Neural cell (in vitro differentiated cells): ENCODE results near the gene MLPH. TPM values are rescaled to one million over a fixed set of nuclear protein-coding genes. Genes with fewer than 3 reads are reported as not detected.

Experiments
- H2AFZ ChIP-seq: fragments of 200-600, 300-800 bp; sonication (generic), shearing (Covaris generic); 2 replicates; pipeline ENCODE4 v1.6.0; 2014; ENCODE audit warnings: low read depth, mild to moderate bottlenecking, antibody characterized with exemption, low read length, moderate library complexity
- H3F3A ChIP-seq: fragments of 200-600 bp; shearing (Covaris generic); 2 replicates; pipeline ENCODE4 v1.6.1; 2016; ENCODE audit warnings: mild to moderate bottlenecking, moderate library complexity, mixed read lengths, antibody characterized with exemption, low read length; ENCODE audit not compliant: insufficient read depth, poor library complexity, severe bottlenecking
- H3K27ac ChIP-seq: fragments of 200-600, 300-800 bp; sonication (generic), shearing (Covaris generic); 2 replicates; pipeline ENCODE4 v1.5.1; 2014; ENCODE audit warnings: mild to moderate bottlenecking, low read length, moderate library complexity
- H3K27me3 ChIP-seq: fragments of 300-800, 200-600 bp; sonication (generic), shearing (Covaris generic); 2 replicates; pipeline ENCODE4 v1.6.0; 2014; ENCODE audit warnings: mild to moderate bottlenecking, low read depth, low read length, moderate library complexity; ENCODE audit not compliant: insufficient read depth
- H3K36me3 ChIP-seq: fragments of 300-800, 200-600 bp; sonication (generic), shearing (Covaris generic); 2 replicates; pipeline ENCODE4 v1.5.1; 2014; ENCODE audit warnings: mild to moderate bottlenecking, antibody characterized with exemption, low read length, moderate library complexity; ENCODE audit not compliant: insufficient read depth
- H3K4me2 ChIP-seq: fragments of 300-800, 200-600 bp; sonication (generic), shearing (Covaris generic); 2 replicates; pipeline ENCODE4 v1.6.0; 2014; ENCODE audit warnings: mild to moderate bottlenecking, low read length
- H3K4me3 ChIP-seq: fragments of 300-800, 200-600 bp; sonication (generic), shearing (Covaris generic); 2 replicates; pipeline ENCODE4 v1.5.1; 2014; ENCODE audit warnings: mild to moderate bottlenecking, low read length, moderate library complexity
- H3K79me2 ChIP-seq: fragments of 200-600 bp; shearing (Covaris generic); replicated peaks from 2 replicates; pipeline ENCODE4 v1.6.0; 2014; ENCODE audit warnings: mild to moderate bottlenecking, low read length, moderate library complexity; ENCODE audit not compliant: insufficient read depth
- H3K9ac ChIP-seq: fragments of 300-800, 200-600 bp; sonication (generic), shearing (Covaris generic); 2 replicates; pipeline ENCODE4 v1.6.1; 2016; ENCODE audit warnings: mild to moderate bottlenecking, low read length, mixed read lengths
- H3K9me2 ChIP-seq: fragments of 200-600 bp; shearing (Covaris generic); 2 replicates; pipeline ENCODE4 v1.6.1; 2016; ENCODE audit warnings: mild to moderate bottlenecking, low read length, mixed read lengths; ENCODE audit not compliant: insufficient read depth
- H3K9me3 ChIP-seq: fragments of 200-600, 300-800 bp; sonication (generic), shearing (Covaris generic); 2 replicates; pipeline ENCODE4 v1.6.1; 2016; ENCODE audit warnings: mild to moderate bottlenecking, mixed run types, low read length, moderate library complexity, mixed read lengths
- H4K20me1 ChIP-seq: fragments of 200-600 bp; shearing (Covaris generic); 2 replicates; pipeline ENCODE4 v1.6.1; 2016; ENCODE audit warnings: mild to moderate bottlenecking, mixed run types; ENCODE audit not compliant: insufficient read depth
- CTCF ChIP-seq: fragments of 450-650 bp; IDR thresholded peaks from 2 replicates; pipeline ENCODE4 v1.5.1; 2014; ENCODE audit warnings: antibody characterized with exemption, mild to moderate bottlenecking, moderate library complexity; ENCODE audit not compliant: poor library complexity, severe bottlenecking
- EP300 ChIP-seq: fragments of 450-650 bp; conservative IDR thresholded peaks from 2 replicates; pipeline ENCODE4 v1.6.1; 2014; ENCODE audit warnings: antibody characterized with exemption, mild to moderate bottlenecking, moderate library complexity; ENCODE audit not compliant: poor library complexity, severe bottlenecking
- EZH2 ChIP-seq: fragments of 200-600, 300-800 bp; shearing (Covaris generic), sonication (generic); IDR thresholded peaks from 2 replicates; pipeline ENCODE4 v1.6.1; 2014; ENCODE audit warnings: antibody characterized with exemption, low read length, borderline replicate concordance, mild to moderate bottlenecking; ENCODE audit not compliant: insufficient read depth, poor library complexity, severe bottlenecking
- MXI1 ChIP-seq: fragments of 450-650 bp; conservative IDR thresholded peaks from 2 replicates; pipeline ENCODE4 v1.6.1; 2014; ENCODE audit warnings: antibody characterized with exemption, mild to moderate bottlenecking; ENCODE audit not compliant: poor library complexity, severe bottlenecking
- POLR2AphosphoS5 ChIP-seq: IDR thresholded peaks from 2 replicates; pipeline ENCODE4 v1.6.1; 2012
- RAD21 ChIP-seq: fragments of 450-650 bp; conservative IDR thresholded peaks from 2 replicates; pipeline ENCODE4 v1.6.1; 2014; ENCODE audit warnings: antibody characterized with exemption, mild to moderate bottlenecking, moderate library complexity
- SMC3 ChIP-seq: fragments of 450-650 bp; conservative IDR thresholded peaks from 2 replicates; pipeline ENCODE4 v1.6.1; 2014; ENCODE audit warnings: antibody characterized with exemption, mild to moderate bottlenecking, moderate library complexity; ENCODE audit not compliant: poor library complexity
- TAF1 ChIP-seq: IDR thresholded peaks from 2 replicates; pipeline ENCODE4 v1.6.1; 2012; ENCODE audit warnings: low read depth
- polyA plus RNA-seq: library from polyadenylated mRNA; depleted of rRNA; stranded (reverse); fragments of >200 nt; gene quantifications from 2 replicates; pipeline ENCODE4 v1.2.3, GENCODE V29; 2014
- TF ChIP-seq, protein P1 (sequence below): IDR thresholded peaks from 2 replicates; pipeline ENCODE4 v1.6.1; 2012; ENCODE audit warnings: borderline replicate concordance

The MLPH gene
- polyA plus RNA-seq, 1 donor from 2014 or later, result not detected

DNA sequence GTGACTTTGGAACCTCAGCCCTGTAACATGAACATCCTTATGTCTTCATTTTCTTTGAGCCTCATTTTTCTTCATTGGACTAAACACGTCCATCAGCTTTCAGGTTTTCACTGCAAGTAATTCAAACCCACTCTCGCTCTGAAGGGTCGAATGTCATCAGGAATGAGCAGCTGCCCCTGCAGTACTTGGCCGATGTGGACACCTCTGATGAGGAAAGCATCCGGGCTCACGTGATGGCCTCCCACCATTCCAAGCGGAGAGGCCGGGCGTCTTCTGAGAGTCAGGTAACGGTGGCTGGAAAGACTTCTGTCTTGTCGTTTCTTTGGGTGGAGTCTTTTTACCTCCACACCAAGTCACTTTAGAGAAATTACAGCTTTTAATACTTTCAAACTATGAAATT is 40.2 kb downstream of the MLPH start:
- no peaks in the 10 kb centered on the region for H3K9me2 ChIP-seq
- H3K9me3 ChIP-seq, result no peaks in the 10 kb centered on the region
- H3K4me2 ChIP-seq, result no peak overlapping the region
- no peaks in the 10 kb centered on the region for H4K20me1 ChIP-seq
- H3K79me2 ChIP-seq, result no peaks in the 10 kb centered on the region
- H2AFZ ChIP-seq, result no peak overlapping the region
- H3K4me3 ChIP-seq, result no peak overlapping the region
- no peak overlapping the region for H3K27ac ChIP-seq
- H3K36me3 ChIP-seq, result no peaks in the 10 kb centered on the region
- no peaks in the 10 kb centered on the region for H3K27me3 ChIP-seq
- H3K9ac ChIP-seq, result no peak overlapping the region
- H3F3A ChIP-seq, result no peaks in the 10 kb centered on the region
- TF ChIP-seq, protein P1, sequence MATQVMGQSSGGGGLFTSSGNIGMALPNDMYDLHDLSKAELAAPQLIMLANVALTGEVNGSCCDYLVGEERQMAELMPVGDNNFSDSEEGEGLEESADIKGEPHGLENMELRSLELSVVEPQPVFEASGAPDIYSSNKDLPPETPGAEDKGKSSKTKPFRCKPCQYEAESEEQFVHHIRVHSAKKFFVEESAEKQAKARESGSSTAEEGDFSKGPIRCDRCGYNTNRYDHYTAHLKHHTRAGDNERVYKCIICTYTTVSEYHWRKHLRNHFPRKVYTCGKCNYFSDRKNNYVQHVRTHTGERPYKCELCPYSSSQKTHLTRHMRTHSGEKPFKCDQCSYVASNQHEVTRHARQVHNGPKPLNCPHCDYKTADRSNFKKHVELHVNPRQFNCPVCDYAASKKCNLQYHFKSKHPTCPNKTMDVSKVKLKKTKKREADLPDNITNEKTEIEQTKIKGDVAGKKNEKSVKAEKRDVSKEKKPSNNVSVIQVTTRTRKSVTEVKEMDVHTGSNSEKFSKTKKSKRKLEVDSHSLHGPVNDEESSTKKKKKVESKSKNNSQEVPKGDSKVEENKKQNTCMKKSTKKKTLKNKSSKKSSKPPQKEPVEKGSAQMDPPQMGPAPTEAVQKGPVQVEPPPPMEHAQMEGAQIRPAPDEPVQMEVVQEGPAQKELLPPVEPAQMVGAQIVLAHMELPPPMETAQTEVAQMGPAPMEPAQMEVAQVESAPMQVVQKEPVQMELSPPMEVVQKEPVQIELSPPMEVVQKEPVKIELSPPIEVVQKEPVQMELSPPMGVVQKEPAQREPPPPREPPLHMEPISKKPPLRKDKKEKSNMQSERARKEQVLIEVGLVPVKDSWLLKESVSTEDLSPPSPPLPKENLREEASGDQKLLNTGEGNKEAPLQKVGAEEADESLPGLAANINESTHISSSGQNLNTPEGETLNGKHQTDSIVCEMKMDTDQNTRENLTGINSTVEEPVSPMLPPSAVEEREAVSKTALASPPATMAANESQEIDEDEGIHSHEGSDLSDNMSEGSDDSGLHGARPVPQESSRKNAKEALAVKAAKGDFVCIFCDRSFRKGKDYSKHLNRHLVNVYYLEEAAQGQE, result no peak
- no peak for TF ChIP-seq SMC3
- TF ChIP-seq CTCF, result no peak
- TF ChIP-seq EP300, result no peak
- no peak for TF ChIP-seq MXI1
- no peak for TF ChIP-seq POLR2AphosphoS5
- TF ChIP-seq EZH2, result no peak
- TF ChIP-seq RAD21, result no peak
- TF ChIP-seq TAF1, result no peak

DNA sequence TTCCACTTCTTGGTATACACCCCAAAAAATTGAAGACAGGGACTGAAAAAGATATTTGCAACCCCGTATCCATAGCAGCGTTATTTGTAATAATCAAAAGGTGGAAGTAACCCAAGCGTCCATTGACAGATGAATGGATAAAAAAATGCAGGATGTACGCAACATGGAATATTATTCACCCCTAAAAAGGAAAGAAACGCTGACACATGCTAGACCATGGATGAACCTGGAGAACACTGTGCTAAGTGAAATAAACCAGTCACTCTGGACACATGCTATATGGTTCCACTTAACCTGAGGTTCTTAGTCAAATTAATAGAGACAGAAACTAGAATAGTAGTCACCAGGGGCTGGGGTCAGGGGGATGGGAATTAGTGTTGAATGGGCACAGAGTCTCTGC is 40.7 kb downstream of the MLPH start:
- Histone ChIP-seq H3K4me3 (no peak overlapping the region), H3K27ac (no peak overlapping the region), H3K9me2 (no peaks in the 10 kb centered on the region), H4K20me1 (no peaks in the 10 kb centered on the region), H3F3A (no peaks in the 10 kb centered on the region), H3K4me2 (no peak overlapping the region), H2AFZ (no peak overlapping the region), H3K9ac (no peak overlapping the region), H3K27me3 (no peaks in the 10 kb centered on the region), H3K36me3 (no peaks in the 10 kb centered on the region), H3K79me2 (no peaks in the 10 kb centered on the region), H3K9me3 (no peaks in the 10 kb centered on the region)
- no peak for TF ChIP-seq POLR2AphosphoS5
- TF ChIP-seq, protein P1, result no peak
